Esophagus mucosa (tissue), 1 donor: ENCODE measurements around the gene RAP1GDS1. TPM values are rescaled to one million over a fixed set of nuclear protein-coding genes. Genes with fewer than 3 reads are reported as not detected.
"Not testable (repeated sequence)": the region's sequence is repeated elsewhere in the genome, so short reads cannot be mapped to it uniquely, and the experiment has no call there.

Experiments
- ATAC-seq: fragments of 200-7000 bp; cut with Tn5 transposase; one replicate; pipeline ENCODE4 v1.9.1; 2020
- total RNA-seq: library from RNA; stranded (reverse); gene quantifications from one replicate; pipeline ENCODE4 v1.2.4, GENCODE V29; 2023
- donor health status: DM: yes; HTN: yes; CAD: no.

RAP1GDS1 gene
- total RNA-seq, 1 donor from 2014 or later, result 36.5 TPM

DNA sequence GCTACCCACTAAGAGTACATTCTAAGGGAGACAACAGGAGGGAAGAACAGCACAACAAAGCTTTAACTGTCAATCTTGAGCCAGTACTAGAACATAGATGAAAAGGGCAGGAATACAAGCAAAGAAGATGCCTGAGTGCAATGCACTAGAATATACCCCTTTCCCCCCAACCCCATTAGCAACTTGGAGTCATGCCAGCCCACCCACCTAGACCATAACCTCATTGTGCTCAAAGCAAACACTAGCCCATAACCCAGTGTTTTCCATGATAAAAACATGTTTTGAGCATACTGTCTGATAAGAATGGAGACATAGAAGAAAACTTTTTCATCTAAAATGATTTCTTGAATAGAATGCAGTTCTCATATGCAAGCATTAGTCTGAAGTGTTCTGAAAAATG lies 183.2 kb downstream of the RAP1GDS1 start:
- no peak for ATAC-seq

DNA sequence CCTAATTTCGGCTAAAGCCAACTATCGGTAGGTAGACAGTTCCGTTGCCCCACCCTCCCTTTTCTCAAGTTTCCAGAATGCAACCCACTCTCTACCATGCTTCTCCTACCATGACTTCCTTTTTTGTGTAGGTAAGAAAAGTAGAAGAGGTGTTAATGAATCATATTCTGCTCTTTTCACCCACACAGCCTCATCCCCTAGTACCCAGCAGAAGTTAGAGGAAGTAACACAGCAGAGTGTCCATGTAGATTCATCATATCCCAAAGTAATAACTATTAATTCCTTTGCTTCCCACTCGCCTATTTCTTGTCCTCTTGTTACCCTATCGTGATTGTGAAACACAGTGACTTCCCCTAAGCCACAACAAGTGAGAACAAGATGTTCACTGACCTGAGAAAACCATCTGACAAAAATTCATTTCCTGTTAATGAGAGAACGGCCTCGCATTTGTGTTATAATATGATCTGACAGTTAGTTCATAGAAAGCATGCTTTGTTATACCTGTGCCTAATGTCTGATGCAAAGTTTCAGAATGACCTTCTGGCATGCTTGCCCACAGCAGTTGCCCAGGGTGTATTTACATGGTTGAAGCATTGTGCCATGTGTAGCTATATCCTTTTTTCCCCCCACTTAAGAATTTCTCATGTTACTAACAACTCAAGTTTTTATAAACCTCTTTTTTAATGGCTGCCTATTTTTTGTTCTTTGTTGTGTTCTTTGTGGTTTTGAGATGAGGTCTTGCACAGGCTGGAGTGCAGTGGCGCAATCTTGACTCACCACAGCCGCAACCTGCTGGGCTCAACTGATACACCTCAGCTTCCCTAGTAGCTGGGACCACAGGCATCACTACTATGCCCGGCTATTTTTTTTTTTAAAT lies 185.6 kb downstream of the RAP1GDS1 start:
- ATAC-seq, result peak; percentile 75

DNA sequence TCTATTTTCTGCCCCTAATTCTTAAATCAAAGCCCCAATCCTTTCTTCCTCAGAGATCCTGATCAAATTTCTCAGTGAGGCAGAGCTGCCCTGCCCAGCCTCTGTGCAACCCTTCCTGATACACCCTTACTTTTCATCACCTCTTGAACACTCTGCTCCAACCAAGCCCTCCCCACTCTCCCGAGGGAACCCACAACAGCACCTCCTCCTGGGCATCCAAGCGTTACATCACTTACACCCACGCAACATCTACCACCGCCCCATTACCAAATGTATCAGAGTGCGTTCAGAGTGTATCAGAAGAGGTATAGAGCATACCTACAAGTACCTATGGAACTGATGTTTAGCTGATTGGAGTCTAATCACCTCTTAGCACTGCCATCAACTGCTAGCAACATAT lies 186.5 kb downstream of the RAP1GDS1 start:
- ATAC-seq, result no peak

DNA sequence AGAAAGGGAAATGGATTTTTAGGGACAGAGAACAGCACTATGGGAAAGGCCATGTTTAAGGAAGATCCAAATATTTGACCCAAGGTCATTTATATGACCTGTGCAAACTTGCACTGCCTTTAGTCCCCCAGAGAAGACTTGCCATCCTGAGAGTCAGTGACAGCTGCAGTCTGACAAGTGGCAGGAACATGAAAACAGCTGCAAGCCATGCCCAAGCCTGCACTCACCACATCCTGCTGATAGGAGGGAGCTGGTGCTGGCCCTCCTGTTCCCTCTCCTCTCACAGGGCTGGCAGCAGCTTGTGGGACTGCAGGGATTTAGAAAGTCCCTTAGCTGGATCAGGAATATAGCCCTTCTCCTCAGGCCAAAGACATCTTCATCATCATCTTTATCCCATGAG lies 187.7 kb downstream of the RAP1GDS1 start:
- no peak for ATAC-seq

DNA sequence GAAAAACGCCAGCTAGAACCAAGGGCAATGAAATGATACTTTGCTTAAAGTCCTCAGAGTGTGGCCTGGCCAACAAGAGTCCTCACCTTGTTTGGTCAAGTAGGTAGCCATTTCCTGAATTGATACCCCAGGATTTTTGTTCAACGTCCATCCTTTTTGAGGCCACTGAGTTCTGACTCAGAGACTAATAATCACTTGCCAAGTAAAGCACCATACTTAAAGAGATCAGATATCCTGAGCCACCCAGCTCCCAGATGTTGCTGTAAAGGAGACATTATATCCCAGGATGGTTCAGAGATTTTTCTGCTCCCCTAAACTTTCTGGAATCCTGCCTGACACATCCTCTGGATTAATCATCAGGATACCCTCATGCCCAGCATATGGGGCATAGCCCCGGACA lies 190.9 kb downstream of the RAP1GDS1 start:
- ATAC-seq, result no peak

DNA sequence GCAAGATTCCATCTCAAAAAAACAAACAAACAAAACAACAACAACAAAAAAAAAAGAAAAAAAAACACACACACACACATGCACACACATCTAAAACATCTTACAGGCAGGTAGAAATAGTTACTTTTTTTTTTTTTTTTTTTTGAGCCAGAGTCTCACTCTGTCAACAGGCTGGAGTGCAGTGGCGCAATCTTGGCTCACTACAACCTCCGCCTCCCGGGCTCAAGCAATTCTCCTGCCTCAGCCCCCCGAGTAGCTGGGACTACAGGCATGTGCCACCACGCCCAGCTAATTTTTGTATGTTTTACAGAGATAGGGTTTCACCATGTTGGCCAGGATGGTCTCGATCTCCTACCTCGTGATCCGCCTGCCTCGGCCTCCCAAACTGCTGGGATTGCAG lies 196.2 kb downstream of the RAP1GDS1 start:
- not testable (repeated sequence) for ATAC-seq

DNA sequence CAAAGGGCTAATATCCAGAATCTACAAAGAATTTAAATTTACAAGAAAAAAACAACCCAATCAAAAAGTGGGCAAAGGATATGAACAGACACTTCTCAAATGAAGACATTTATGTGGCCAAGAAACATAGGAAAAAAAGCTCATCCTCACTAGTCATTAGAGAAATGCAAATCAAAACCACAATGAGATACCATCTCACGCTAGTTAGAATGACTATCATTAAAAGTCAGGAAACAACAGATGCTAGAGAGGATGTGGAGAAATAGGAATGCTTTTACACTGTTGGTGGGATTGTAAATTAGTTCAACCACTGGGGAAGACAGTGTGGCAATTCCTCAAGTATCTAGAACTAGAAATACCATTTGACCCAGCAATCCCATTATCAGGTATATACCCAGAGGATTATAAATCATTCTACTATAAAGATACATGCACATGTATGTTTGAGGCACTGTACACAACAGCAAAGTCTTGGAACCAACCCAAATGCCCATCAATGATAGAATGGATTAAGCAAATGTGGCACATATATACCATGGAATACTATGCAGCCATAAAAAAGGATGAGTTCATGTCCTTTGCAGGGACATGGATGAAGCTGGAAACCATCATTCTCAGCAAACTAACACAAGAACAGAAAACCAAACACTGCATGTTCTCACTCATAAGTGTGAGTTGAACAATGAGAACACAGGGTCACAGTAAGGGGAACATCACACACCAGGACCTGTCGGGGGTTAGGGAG lies 200.1 kb downstream of the RAP1GDS1 start:
- not testable (repeated sequence) for ATAC-seq

DNA sequence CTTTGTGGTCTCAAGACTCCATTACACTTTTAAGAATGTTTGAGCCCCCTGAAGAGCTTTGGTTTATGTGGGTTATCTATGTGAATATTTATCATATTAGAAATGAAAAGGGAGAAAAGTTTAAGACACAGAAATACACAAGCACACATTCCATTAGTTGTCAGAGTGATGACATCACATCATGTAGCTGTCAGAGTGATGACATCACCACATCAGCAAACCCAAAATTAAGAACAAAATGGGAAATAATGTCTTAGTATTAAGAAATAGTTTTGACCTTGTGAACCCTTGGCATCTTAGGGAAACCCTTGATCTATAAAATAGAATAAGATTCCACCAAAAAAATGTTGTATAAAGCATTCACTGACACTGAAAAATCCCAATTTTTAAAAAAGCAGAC lies 201.3 kb downstream of the RAP1GDS1 start:
- ATAC-seq, result no peak

DNA sequence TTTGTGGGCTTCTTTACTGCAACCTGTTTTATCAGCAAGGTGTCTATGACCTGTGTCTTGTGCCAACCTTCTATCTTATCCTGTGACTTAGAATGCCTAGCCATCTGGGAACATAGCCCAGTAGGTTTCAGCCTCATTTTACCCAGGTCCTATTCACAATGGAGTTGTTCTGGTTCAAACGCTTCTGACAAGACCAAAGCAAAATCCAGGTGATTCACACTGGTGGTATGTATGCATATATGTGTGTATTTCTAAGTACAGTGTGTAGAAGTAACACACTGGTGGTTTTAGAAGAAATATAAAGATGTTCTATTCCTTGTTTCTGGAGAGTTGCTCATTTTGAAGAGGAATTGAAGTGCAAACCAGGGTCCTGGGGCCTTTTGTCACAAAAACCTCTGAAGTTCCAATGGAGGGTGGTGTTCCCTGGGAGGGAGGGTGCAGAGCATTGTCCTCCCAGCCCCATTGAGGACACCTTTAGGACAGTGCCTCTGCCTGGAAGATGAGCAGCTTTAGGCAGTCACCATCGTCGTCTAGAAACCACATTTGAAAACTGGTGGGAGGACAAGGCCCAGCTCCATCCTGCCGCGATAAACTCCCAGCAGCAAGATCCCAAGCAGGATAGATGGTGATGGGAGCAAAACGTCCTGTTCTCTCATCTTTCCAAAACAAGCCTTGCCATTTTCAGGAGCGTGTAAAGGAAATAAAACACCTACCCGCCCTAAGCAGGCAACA lies 205.8 kb downstream of the RAP1GDS1 start:
- ATAC-seq, result no peak

DNA sequence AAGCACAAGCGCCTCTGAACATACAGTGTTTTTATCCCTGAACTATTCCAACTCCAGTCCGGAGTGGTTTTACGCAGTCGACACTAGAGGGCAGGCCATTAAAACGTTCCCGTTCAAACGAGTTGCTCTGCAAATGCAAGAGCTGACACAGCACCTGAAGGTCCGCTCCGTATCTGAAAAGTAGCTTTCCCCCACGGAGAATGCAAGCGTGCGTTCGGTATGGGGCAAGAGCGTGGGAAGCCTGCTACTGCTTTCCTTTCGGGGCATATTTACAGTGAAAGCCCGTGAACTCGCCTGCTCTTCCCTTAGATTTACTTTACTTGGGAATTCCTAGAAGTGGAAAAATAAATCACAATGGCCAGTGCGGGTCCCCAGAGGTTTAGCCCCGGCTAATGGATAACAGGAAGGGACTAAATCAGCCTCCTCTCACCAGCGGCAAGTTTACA lies 206.5 kb downstream of the RAP1GDS1 start:
- ATAC-seq, result peak; percentile 95

DNA sequence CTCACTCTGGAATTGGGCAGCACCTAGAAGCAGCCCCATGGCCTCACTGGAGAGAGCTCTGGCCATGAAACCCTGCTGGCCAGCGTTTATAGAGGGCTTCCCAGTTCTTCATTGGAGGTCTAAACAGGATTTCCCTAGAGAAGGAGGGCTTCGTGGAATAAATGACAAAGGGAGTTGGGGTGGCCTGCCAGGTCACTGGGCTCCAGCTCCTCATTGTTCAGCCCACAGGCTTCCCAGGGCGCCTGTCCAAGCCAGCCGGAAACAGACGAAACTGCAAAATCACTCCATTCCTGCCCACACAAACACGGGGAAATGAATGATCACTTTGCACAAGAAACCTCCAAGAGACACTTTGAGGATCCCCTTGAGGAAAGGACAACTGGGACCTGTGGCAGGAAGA lies 207.5 kb downstream of the RAP1GDS1 start:
- ATAC-seq, result no peak

DNA sequence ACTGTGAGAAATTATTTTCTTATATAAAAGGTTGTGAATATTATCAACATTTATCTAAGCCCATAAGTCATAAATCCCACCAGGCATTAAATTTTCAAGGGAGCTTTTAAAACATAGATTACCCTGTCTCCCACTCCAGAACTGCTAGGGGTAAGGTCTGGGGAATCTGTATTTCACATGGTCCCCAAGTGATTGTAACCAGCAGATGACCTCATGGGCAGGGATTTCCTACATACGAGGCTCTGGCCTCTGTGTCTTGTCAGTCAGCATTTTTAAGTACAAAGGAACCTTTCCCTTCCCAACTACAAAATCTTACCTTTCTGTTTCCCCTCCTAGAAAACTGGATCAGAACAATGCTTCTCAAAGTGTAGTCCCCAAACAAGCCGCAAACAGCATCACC lies 208.6 kb downstream of the RAP1GDS1 start:
- no peak for ATAC-seq

DNA sequence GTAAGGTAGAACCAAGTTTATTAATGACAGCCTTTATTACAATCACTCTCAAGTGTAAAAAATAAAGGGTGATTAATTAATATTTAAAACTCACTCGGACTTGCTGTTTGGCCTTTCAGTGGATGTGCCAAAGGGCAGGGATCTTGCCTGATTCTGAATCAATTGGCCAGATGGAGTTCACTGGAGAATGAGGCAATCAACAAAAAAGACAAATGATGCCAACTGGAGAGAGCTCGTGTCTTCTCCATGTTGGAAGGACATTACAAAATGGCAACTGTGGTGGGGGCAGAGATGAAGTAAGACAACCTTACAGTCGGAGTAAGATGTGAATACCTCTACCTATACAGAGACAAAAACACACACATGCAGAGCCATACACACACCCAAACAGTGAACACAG lies 209.2 kb downstream of the RAP1GDS1 start:
- ATAC-seq, result no peak

DNA sequence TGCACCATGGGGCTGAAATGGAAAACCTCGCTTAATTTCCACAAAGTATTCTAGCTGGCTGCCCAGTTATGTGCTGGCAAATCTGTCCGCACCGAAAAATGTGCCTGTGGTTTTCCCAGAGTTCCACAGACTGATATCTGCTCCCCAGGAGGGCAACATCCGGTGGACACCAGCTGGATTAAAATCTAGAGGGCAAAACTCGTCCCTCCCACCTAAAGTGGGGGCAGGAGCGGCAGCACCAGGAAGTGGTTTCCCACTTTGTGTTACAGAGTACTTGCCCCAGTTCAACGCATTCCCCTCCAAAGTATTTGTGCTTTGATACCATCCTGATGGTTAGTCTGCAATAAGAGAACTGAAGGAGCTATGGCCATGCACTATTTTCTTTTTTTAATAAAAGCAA lies 209.6 kb downstream of the RAP1GDS1 start:
- ATAC-seq, result no peak

DNA sequence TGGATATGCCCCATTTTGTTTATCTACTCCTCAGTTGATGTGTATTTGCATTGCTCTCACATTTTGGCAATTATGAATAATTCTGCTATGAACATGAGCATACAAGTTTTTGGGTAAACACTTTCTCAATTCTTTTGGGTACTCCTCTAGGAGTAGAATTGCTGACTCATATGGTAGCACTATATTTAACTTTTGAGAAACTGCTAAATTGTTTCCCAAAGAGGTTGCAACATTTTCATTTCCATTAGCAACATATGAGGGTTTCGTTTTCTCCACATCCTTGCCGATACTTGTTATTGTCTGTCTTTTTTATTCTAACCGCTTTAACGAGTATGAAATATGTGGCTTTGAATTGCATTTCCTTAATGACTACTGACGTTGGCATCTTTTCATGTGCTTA lies 211.9 kb downstream of the RAP1GDS1 start:
- peak; percentile 70 for ATAC-seq

DNA sequence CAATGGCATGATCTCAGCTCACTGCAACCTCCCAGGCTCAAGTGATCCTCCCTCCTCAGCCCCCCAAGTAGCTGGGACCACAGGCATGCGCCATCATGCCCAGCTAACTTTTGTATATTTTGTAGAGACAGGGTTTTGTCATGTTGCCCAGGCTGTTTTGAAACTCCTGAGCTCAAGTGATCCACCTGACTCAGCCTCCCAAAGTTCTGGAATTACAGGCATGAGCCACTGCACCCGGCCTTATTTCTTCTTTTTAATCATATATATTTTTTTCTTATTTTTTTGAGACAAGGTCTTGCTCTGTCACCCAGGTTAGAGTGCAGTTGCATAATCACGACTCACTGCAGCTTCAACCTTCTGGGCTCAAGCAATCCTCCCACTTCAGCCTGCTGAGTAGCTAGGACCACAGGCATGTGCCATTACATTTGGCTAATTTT lies 213.2 kb downstream of the RAP1GDS1 start:
- peak; percentile 45 for ATAC-seq

DNA sequence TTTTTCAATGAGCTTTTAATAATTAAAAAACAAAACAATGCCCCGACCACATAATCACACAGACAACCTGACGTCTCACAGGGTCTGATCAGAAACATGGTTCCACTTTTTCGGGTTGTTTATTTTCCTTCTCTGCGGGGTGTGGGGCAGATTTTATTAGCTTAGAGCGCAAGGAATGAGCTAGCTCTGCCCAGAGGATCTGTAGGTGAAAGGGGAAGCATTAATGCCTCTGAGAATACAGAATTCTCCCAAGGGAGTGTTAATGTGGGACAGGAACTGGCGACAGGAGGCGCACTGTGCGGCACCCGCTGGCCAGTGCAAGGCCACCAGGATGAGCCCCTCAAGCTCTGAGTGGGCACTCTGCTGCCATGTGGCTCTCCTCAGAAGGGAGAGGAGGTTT lies 215.7 kb downstream of the RAP1GDS1 start:
- ATAC-seq, result no peak

DNA sequence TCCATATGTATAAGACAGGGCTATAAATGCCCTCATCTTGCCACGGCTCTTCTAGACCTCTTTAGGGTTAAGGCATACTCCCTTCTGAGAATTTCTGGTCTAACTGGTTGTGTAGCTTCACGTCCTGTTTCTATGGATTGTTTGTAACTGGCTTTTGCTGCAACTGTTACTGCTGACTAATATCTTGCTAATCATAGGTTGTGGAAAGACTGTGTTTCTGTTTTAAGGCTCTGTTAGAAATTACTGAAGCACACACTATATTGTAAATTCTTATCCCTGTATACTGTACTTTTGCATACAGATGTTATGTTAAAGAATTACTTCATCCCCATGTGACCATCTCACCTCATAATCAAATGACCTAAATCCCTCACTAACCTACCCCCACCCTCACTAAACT lies 218.4 kb downstream of the RAP1GDS1 start:
- not testable (repeated sequence) for ATAC-seq

DNA sequence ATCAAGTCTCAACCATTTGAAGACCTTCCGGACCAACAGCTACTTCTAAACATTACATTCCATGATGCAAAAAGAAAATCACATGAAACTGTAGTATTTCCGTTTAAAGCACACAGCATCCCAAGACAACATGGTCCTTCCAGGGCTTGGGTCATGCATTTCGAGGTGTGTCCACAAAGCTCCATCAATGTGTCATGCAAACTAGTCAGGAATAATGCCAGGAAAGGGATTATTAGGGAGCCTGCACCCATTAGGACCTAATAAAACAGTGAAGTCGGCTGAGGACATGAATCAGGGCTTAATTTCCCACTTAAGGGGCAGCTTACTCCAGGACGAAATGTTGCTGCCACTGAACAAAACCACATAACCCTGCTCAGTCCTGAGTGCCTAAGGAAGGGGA lies 219.4 kb downstream of the RAP1GDS1 start:
- peak; percentile 72 for ATAC-seq

DNA sequence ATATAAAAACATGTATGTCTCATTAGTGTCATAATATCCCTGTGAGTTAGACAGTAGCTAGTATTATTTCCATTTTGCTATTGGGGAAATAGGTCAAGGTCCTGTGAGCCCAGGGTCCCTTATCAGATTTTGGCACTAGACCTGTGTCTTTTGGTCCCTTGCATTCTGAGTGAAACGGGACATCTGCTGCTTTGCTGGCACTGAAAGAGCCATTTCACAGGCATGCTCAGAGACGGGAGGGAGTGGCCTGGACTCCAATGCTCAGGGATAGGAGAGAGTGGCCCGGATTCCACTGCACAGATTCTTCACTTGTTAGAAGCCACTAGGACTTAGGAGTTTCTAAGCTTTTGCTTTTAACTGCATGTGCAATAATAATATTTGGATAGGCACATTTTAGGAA lies 220.0 kb downstream of the RAP1GDS1 start:
- ATAC-seq, result no peak

DNA sequence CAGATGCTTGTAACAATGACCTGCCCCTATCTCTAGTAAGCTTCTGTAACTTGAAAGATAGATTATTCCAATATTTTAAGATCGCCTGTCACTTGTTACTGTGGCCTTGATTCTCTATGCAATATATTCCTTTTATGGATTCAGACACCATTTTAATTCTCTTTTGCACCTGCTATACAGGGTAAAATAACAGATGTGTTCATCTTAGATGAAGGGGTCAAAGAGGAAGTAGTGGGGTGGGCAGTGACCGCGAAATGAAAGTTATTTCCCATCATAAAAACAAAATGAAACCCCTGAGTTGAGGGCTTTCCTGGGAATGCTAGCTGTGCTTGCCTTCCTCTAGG lies 221.3 kb downstream of the RAP1GDS1 start:
- no peak for ATAC-seq

DNA sequence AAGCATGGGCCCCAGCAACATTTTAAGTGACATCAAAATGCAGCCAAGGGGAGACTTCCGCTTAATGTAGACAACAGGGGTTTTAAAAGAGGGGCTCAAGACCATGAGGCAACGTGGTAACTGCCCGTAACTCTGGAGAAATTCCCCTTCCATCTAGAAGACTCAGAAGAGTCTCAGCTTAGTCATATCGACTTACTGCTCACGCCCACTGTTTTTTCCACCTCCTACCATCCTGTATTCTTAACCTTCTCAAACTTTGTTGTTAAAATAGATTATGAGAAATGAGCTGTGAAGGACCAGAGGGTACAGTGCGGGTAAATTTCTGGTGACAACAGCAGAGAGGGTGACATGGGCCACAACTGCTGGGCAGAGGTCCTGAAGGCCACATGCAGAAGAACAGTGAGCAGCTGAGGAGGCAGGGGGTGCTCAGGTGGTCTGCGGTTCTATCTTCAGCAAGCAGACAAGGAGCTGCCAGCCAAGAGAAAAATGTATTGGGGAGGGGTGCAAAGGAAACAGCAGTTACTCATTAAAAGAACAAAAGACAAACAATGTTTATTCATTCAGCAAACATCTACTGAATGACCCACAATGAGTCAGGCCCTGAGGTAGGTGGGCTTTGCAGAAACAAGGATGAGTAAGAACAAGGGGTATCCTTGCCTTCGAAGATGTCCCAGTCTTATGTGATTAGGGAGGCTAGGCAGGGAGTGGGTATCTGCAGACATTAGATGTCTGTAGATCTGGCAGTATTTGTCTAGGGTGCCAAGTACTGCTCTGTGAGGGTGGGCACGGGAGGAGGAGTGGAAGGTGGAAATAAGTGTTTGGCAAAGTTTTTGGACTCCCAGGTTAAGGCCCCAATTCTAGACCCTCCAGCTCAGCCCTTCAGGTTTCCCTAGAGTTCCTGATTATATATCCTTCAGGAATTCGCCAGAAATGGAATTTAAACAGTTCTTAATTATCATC lies 221.9 kb downstream of the RAP1GDS1 start:
- no peak for ATAC-seq
